Stimulated activated CD8-positive, alpha-beta memory T cell treated with anti-CD3 and anti-CD28 coated beads, Interleukin-2, amount 100 ng/mL, for 48 hours (primary cell): Measurements from ENCODE around the gene CTBP2.

Source experiments
- DNase-seq, 2 donors: peaks; one replicate each; pipeline ENCODE4 v3.0.0-alpha.2; 2020; ENCODE audit warnings: low read depth in 2 of 2

CTBP2 gene

GRCh38 chr10:125043841-125044658, 116.3 kb downstream of the CTBP2 start:
- no peak for DNase-seq

DNA sequence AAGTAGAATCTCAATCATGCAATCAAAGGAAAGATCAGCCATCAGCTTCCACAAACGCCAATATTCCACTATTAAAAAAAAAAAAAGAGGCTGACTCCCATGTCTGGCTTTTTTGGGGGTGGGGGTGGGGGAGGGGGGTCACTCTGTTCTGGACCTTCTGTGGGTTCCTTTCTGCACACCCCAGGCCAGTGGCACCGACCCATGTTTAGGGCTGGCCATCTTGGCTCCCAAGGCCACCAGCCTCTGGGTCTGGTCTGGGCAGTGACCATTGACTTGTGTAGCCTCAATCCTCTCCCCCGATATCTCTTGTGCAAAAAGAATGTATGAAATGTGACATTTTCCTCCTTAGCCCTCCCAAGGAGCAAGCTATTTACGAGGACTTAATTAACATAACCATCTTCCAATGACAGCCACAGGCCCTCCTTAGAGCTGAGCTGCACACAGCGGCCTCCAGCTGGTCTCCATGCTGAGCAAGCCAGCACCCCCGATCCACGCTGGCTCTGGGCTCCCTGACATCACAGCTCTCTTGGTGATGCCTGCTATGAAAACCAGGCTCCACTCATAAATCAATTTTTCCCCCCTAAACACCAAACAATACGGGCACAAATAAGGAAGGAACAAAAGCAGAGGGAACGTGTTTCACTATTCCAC, 118.4 kb downstream of the CTBP2 start:
- DNase-seq, result no peak

GRCh38 chr10:125039354-125039769, 121.0 kb downstream of the CTBP2 start:
- no peak for DNase-seq

- DNase-seq, result no peak
Measured at GRCh38 chr10:125038637-125039036, 121.7 kb downstream of the CTBP2 start.

- DNase-seq, result no peak
Measured at GRCh38 chr10:125037145-125037877, 123.1 kb downstream of the CTBP2 start.

DNA sequence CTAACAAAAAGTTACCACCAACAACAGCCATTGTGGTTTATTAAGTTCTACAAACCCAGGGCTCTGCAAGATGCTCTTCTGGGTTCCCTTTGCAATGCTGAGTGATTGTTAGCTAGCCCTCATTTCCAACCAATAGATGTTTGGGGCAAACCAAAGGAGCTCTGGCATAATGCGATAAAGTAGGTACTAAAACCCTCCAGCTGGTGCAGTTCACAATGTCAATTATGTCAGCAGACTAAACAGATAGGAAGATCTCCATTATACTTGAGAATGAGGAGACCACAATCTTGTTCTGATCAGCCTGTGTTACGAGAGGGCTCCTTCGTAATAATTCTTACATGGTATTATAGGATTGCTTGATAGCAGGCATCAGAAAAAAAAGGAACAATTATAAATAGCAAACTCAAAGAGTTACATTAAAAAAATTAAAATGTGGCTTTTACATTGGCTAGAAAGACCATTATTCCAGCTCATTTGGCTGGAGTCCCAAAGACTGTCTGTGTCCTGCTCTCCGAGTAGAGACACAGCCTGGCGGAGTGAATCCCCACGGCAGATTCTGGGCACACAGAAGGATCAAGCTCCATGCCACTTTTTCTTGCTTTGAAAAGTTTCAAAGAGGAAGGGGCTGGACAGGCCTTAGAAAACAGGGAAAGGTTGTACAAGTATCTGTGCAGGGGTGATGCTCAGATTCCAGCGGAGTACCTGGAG, 124.6 kb downstream of the CTBP2 start:
- no peak for DNase-seq

- DNase-seq, result no peak
Measured at GRCh38 chr10:125035136-125035535, 125.2 kb downstream of the CTBP2 start.

DNA sequence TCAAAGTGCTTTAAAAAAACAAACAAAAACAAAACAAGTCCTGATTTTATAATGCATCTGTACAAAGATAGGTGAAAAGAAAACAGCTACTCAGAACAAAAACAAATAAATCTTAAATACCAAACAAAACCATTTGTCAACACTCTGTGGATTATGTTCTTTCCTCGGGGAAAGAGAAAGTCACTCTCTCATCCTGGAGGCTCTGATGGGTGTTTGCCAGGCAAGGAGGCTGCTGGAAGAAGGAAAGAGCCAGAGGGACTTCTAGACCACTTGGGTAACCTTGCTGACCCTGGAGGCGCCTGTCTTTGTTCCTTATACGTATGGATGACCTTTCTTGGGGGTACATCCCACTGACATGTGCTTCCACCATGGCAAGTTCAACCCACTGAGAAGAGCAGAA, 125.7 kb downstream of the CTBP2 start:
- no peak for DNase-seq

DNA sequence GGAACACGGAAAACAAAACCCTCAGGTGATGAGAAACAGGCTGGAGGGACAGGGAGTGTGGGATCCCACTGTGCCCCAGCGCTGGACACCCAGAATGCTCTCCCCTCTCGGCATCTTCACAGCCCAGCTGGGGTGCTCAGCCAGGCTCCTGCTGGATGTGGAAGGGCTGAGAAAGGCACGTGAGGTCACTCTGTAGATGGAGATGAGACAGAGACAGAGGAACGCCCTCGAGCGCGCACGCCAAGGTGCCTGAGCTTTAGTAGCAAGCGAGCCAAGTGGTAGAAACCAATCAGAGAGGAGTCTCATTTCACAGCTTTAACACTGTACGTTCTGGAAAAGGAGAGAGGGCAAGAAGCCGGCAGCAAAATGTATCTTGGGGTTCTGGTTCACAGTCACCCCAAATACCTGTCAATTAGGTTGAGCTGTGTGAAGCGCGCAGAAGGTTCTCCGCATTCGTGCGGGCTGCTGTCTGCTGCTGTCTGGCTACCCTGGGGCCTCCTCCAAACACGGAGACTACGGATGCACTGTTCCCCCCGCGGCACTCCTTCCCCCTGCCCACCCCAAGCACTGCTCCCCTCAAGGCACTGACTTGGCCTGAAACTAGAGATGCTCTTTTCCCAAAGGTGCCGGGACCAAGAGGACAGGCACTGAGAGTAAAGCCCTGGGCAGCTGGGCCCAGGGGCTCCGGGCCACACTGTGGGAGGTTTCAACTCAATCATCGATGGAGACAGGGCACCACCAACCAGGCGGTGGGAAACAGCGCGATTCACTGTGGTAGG, 127.0 kb downstream of the CTBP2 start:
- DNase-seq, result no peak

- DNase-seq, result no peak
Measured at GRCh38 chr10:125032474-125033020, 127.8 kb downstream of the CTBP2 start.

GRCh38 chr10:125030567-125031197, 129.7 kb downstream of the CTBP2 start:
- no peak for DNase-seq

DNA sequence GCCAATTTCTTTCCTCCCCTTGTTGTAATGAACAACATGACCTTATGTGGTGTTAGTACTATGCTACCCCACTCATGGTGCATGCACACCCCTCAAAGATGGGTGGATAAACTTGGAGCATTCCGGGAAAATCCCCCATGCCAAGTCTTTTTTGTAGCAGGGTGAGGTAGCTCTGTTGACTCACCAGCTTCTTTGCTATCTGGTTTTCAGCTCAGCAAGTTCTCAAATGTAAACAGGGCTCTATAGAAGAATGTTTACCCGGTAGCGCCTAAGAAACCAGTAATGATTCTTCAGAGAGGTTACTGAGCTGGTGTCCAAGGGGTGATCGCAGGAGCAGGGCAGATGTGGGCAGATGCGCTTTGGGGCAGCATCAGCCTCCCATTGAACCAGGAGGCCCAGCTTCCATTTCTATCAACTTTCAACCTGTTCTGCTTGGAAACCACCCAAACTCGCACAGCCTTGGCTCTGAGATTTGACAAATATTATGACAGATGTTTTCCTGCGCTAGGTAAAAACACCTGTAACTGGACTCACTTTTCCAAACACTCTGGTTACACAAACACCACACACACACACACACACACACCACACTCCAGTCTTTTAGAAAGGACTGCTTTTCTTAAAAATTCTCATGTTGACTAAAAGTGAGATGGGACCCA, 130.7 kb downstream of the CTBP2 start:
- DNase-seq, result no peak

GRCh38 chr10:125027871-125028869, 132.2 kb downstream of the CTBP2 start:
- no peak for DNase-seq

- DNase-seq, result no peak
Measured at GRCh38 chr10:125026974-125027735, 133.2 kb downstream of the CTBP2 start.

DNA sequence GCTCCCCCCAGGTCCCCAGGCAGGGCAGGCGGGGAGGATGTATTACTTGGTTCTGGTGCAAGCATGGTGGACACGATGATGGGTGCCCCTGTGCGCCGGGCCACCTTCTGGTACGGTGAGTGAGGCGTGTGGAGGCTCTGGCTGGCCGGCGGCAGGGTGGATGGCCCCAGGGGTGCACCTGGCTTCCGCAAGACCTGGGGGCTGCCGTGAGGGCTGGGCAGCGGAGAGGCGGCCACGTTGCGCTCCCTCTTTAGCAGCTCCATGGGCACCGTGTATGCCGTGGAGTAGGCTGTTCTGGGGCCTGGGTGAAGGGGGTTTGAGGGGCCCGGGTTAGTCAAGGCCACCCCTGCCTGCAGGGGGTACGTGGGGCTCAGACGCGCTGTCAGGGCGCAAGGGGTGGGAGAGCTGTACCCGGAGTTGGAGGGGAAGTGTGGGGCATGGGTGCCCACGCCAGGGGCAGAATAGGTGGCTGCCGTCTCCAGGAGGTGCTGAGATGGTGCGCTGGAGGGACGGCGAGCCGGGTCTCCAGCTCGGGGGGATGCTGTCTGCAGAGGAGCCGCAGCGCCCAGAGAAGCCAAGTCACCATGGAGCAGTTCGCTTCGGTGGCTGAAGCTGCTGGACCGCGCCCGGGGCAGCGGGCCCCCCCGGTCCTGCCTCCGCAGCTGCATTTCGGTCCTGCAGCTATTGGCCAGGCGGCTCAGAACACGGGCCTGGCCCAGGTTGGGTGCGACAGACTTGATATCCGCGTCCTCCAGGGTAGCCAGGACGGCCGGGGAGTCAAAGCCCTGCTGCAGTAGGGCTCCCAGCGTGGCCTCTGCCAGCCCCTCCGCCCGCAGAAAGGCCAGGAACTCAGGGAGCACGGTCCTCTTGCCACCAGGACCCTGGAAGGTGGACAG, 134.1 kb downstream of the CTBP2 start:
- DNase-seq, result no peak

GRCh38 chr10:125025341-125025740, 135.0 kb downstream of the CTBP2 start:
- no peak for DNase-seq
